Effector memory CD4-positive, alpha-beta T cell (primary cell): ENCODE data around the gene MACO1.
A peak's percentile ranks its signal among the peaks of the same experiment; 100 is the strongest.
"Not testable (repeated sequence)": the region's sequence is repeated elsewhere in the genome, so short reads cannot be mapped to it uniquely, and the experiment has no call there.

Experiments used
- DNase-seq, 3 donors: peaks; one replicate each; pipeline ENCODE4 v3.0.0-alpha.2; 2020
- H3K27ac ChIP-seq: 2 replicates; pipeline ENCODE4 v1.7.0; 2013; ENCODE audit warnings: mild to moderate bottlenecking, low read length, moderate library complexity; ENCODE audit not compliant: insufficient read depth, poor library complexity, severe bottlenecking
- H3K27me3 ChIP-seq: replicated peaks from 2 replicates; pipeline ENCODE4 v1.7.0; 2013; ENCODE audit warnings: mild to moderate bottlenecking, low read length; ENCODE audit not compliant: insufficient read depth, control insufficient read depth, poor library complexity, severe bottlenecking
- H3K36me3 ChIP-seq: 2 replicates; pipeline ENCODE4 v1.7.0; 2013; ENCODE audit warnings: mild to moderate bottlenecking, low read length, moderate library complexity; ENCODE audit not compliant: control insufficient read depth, insufficient read depth
- H3K4me1 ChIP-seq: 2 replicates; pipeline ENCODE4 v1.7.0; 2013; ENCODE audit warnings: low read length, mild to moderate bottlenecking; ENCODE audit not compliant: control insufficient read depth, insufficient read depth, poor library complexity, severe bottlenecking
- H3K4me3 ChIP-seq: 2 replicates; pipeline ENCODE4 v1.7.0; 2013; ENCODE audit warnings: low read length, low read depth, mild to moderate bottlenecking; ENCODE audit not compliant: insufficient read depth, poor library complexity, severe bottlenecking
- H3K9me3 ChIP-seq: 2 replicates; pipeline ENCODE4 v1.7.0; 2013; ENCODE audit warnings: mild to moderate bottlenecking, low read length, moderate library complexity; ENCODE audit not compliant: control insufficient read depth

Gene MACO1

GRCh38 chr1:25423206-25423605, 7.5 kb upstream of the MACO1 start:
- not testable (repeated sequence) for H3K9me3 ChIP-seq, H3K27ac ChIP-seq, H3K4me3 ChIP-seq, DNase-seq, H3K36me3 ChIP-seq, H3K27me3 ChIP-seq, H3K4me1 ChIP-seq

- Histone ChIP-seq H3K27me3 (no peaks in the 10 kb centered on the region), H3K36me3 (no peaks in the 10 kb centered on the region), H3K9me3 (no peaks in the 10 kb centered on the region), H3K4me3 (no peak overlapping the region), H3K27ac (no peak overlapping the region), H3K4me1 (no peaks in the 10 kb centered on the region)
- DNase-seq = no peak
Observed at GRCh38 chr1:25425098-25426085, 5.3 kb upstream of the MACO1 start.

GRCh38 chr1:25427696-25428095, 3.0 kb upstream of the MACO1 start:
- Histone ChIP-seq H3K36me3 (no peaks in the 10 kb centered on the region), H3K27me3 (no peaks in the 10 kb centered on the region), H3K4me3 (no peak overlapping the region), H3K9me3 (no peaks in the 10 kb centered on the region), H3K27ac (no peak overlapping the region), H3K4me1 (no peaks in the 10 kb centered on the region)
- no peak for DNase-seq

GRCh38 chr1:25428475-25429166, 2.1 kb upstream of the MACO1 start:
- Histone ChIP-seq H3K27me3 (no peaks in the 10 kb centered on the region), H3K9me3 (no peaks in the 10 kb centered on the region), H3K27ac (no peak overlapping the region), H3K4me3 (no peak overlapping the region), H3K4me1 (peaks cover 4% of the 10 kb centered on the region), H3K36me3 (no peaks in the 10 kb centered on the region)
- no peak for DNase-seq

GRCh38 chr1:25430967-25431881, 527 bp downstream of the MACO1 start:
- peaks cover 16% of the 10 kb centered on the region for H3K4me1 ChIP-seq
- no peaks in the 10 kb centered on the region for H3K36me3 ChIP-seq
- peak in 1 of 3 donors; percentile 0 for DNase-seq

GRCh38 chr1:25431955-25432719, 1.4 kb downstream of the MACO1 start:
- Histone ChIP-seq H3K4me3 (peak overlapping the region; percentile 70), H3K36me3 (no peaks in the 10 kb centered on the region), H3K27me3 (no peaks in the 10 kb centered on the region), H3K4me1 (peaks cover 23% of the 10 kb centered on the region), H3K27ac (peak overlapping the region; percentile 98), H3K9me3 (no peaks in the 10 kb centered on the region)
- no peak for DNase-seq

More at GRCh38 chr1:25430967-25431881, 527 bp downstream of the MACO1 start:
- H3K27me3 ChIP-seq = no peaks in the 10 kb centered on the region
- H3K9me3 ChIP-seq = no peaks in the 10 kb centered on the region
- peak overlapping the region; percentile 81 for H3K4me3 ChIP-seq
- peak overlapping the region; percentile 98 for H3K27ac ChIP-seq

- Histone ChIP-seq H3K36me3 (no peaks in the 10 kb centered on the region), H3K4me1 (peaks cover 24% of the 10 kb centered on the region), H3K9me3 (no peaks in the 10 kb centered on the region), H3K27me3 (no peaks in the 10 kb centered on the region), H3K4me3 (no peak overlapping the region), H3K27ac (no peak overlapping the region)
- DNase-seq = no peak
Observed at GRCh38 chr1:25432749-25433388, 2.2 kb downstream of the MACO1 start.

GRCh38 chr1:25433389-25434186, 2.9 kb downstream of the MACO1 start:
- Histone ChIP-seq H3K4me1 (peaks cover 24% of the 10 kb centered on the region), H3K27ac (no peak overlapping the region), H3K4me3 (no peak overlapping the region), H3K36me3 (no peaks in the 10 kb centered on the region), H3K9me3 (no peaks in the 10 kb centered on the region), H3K27me3 (no peaks in the 10 kb centered on the region)
- no peak for DNase-seq
